ENCODE data around the gene SLC16A12. TPM values are rescaled to one million over a fixed set of nuclear protein-coding genes. Genes with fewer than 3 reads are reported as not detected.

Gene SLC16A12
- total and polyA plus RNA-seq, 2 donors (not counting 3 experiments of a cell fraction or from before 2014, with no cell fraction given), result not detected

- POLR2A ChIA-PET, result no interaction called here
- intact Hi-C loops (cut with micrococcal nuclease), result no loop called here
- Histone ChIP-seq H3K79me2 (ENCODE audit: control insufficient read depth, insufficient read depth, low read length) (no peaks in the 10 kb centered on the region), H2AFZ (ENCODE audit: low read depth, low read length) (no peak overlapping the region), H3K27me3 (ENCODE audit: control insufficient read depth in 2 of 2, insufficient read depth in 2 of 2, low read length in 2 of 2) (no peaks in the 10 kb centered on the region), H3K9me3 (replicated peaks; ENCODE audit: control insufficient read depth, insufficient read depth, low read length) (no peaks in the 10 kb centered on the region), H3K4me3 (replicated peaks in 1 of 3; ENCODE audit: insufficient read depth in 1 of 3, low read depth in 1 of 3, low read length in 3 of 3) (no peak overlapping the region), H3K9me1 (replicated peaks; ENCODE audit: control insufficient read depth, extremely low read depth, insufficient read depth, low read length) (no peaks in the 10 kb centered on the region), H3K4me2 (ENCODE audit: insufficient read depth, low read length) (no peak overlapping the region), H3K27ac (ENCODE audit: insufficient read depth, low read depth, low read length) (no peak overlapping the region), H3K9ac (replicated peaks; ENCODE audit: extremely low read depth, insufficient read depth, low read length) (no peak overlapping the region), H3K4me1 (ENCODE audit: control insufficient read depth, extremely low read depth, insufficient read depth, low read length) (no peaks in the 10 kb centered on the region), H3K36me3 (ENCODE audit: control insufficient read depth in 2 of 2, extremely low read depth in 1 of 2, insufficient read depth in 2 of 2, low read length in 2 of 2) (no peaks in the 10 kb centered on the region), H4K20me1 (replicated peaks; ENCODE audit: control insufficient read depth, extremely low read depth, insufficient read depth, low read length) (no peaks in the 10 kb centered on the region)
- CTCF ChIA-PET, result interaction anchor here (1.4 kb wide), 1 partner anchor 14 kb away, joined by 3 read pairs; no protein-coding TSS in a partner anchor
- no peak for DNase-seq (ENCODE audit: low read depth, low spot score)
- no TSS peak for BruUV-seq (replicated peaks)
- no peak for FAIRE-seq
- TF ChIP-seq MYC (IDR thresholded peaks at IDR 0.05; ENCODE audit: low read depth, low read length) (no peak), FOS (IDR thresholded peaks at IDR 0.05; ENCODE audit: borderline replicate concordance, insufficient read depth, low read length) (no peak), CTCF (IDR thresholded peaks at IDR 0.05; ENCODE audit: extremely low read depth in 1 of 2, insufficient read depth in 1 of 2, low read depth in 1 of 2, low read length in 2 of 2) (no peak), GATA2 (IDR thresholded peaks at IDR 0.05; ENCODE audit: insufficient read depth, insufficient read length, low read depth, low read length) (no peak), EZH2 (IDR thresholded peaks at IDR 0.05; ENCODE audit: borderline replicate concordance, low read depth, low read length, severe bottlenecking) (no peak), POLR2A (IDR thresholded peaks at IDR 0.05; ENCODE audit: low read depth, low read length) (no peak), JUN (IDR thresholded peaks at IDR 0.05; ENCODE audit: borderline replicate concordance, insufficient read depth, insufficient read length, low read depth) (no peak), POLR2AphosphoS5 (IDR thresholded peaks at IDR 0.05; ENCODE audit: insufficient read depth, low read depth, low read length) (no peak)
- dilution Hi-C loops (cut with MboI; ENCODE audit: extremely low pct_ligation_motif_present, low sequenced_read_pairs), result no loop called here
Observed at GRCh38 chr10:89421018-89421476, 114.3 kb downstream of the SLC16A12 start.

Data from endothelial cell of umbilical vein (primary cell).